GM21423 (cell line): Measurements from ENCODE around the gene TTC33.
"Not testable (repeated sequence)": the region's sequence is repeated elsewhere in the genome, so short reads cannot be mapped to it uniquely, and the experiment has no call there.

ENCODE experiments used
- ATAC-seq: cut with Tn5 transposase; IDR thresholded peaks from one replicate; pipeline ENCODE4 v1.9.1; 2021; ENCODE audit warnings: mild to moderate bottlenecking, moderate library complexity; ENCODE audit not compliant: unreplicated experiment

Gene TTC33, protein sequence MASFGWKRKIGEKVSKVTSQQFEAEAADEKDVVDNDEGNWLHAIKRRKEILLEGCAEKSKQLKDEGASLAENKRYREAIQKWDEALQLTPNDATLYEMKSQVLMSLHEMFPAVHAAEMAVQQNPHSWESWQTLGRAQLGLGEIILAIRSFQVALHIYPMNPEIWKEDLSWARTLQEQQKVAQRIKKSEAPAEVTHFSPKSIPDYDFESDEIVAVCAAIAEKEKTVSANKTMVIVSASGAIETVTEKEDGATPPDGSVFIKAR

DNA sequence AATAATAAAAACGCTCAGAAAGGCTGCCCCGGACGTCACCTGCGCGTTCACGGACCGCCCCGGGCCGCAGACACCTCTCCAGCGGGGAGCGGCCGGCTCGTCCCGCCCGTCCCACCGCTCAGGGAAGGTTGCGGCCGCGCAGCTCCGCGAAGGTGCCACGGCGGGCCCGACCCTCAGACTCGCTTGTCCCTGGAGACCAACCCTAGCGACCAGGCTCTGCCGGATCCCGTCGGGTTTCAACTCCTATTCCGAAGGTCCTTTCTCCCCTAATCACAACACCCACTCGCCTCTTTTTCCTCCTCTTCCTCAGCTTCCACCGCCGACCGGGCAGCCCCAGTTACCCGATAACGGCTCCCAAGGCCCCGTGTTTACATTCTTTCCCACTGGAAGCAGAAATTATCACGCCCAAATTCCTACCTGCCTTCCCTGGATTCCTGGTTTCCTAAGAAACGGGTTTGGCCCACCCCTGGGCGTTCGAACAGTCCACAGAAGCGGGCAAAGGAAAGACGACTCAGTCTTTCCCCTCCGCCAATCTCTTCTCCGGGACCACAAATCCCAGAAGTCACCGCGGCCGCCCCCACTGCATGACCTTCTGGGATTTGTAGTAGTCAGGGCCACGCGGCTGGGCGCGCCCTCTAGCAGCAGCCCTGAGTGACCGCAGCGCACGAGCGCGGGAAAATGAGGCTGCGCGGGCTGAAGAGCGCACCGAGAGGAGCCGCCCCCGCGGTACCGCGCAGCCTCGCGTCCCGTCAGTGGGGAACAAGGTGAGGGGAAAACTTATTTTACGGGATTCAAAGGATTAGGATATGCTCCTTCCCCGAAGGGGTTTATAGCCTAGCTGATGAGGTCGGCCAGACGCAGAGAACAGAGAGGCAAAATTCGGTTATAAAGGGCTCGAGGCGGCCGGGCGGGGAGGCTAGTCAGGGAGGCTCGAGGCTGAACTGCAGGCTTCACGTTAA, at the start of gene TTC33:
Gene TTC33 (minus strand): TSS at position 555 of the 959 bp plus-strand sequence. CDS start 8,943 bp downstream, outside the sequence.
- peak; percentile 91 for ATAC-seq

DNA sequence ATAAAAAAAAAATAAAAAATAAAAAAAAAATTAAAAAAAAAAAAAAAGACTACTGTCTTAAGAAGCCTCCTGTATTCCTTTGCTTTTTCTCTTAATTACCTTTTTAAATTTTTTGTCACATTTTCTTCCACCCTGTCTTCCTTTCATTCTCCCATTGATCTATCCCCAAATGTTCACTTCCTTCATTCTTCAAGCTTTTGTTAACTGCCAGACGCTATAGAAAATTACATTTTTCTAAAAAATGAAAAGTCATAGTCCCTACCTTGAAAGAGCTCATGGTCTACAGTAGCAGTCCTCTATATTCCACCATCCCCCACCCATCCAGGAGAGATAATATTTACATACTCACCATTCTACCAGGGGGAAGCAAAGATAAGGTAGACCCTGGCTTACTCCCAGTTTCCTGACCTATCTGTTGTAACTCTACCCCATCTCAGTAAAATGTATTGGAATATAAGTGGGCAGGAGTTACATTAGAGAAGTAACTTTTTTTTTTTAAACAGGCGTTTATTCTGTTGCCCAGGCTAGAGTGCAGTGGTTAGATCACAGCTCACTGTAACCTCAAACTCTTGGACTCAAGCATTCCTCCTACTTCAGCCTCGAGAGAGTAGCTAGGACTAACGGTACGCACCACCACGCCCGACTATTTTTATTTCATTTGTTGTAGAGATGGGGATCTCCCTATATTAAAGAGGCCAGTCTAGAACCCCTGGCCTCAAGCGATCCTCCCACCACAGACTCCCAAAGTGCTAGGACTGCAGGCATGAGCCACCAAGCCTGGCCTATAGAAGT, 46.2 kb upstream of the TTC33 start:
- ATAC-seq = no peak

DNA sequence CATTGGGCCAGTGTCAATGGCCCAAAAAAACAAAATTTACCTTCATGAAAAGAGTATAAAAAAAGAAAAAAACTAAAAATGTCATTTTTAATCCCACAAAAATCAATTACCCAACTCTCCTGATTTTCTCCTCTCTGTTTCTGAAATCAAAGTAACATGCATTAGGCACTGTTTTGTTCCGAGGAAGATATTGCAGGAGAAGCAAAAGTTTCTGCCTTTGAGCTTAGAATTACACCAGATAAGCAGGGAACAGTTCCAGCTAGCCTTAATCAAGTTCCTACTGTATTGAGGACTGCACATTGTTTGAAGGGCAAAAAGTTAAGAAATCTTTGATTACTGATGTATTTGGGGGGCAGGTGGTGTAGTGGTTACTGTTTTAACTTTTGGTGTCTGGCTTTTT, 43.5 kb upstream of the TTC33 start:
- no peak for ATAC-seq

DNA sequence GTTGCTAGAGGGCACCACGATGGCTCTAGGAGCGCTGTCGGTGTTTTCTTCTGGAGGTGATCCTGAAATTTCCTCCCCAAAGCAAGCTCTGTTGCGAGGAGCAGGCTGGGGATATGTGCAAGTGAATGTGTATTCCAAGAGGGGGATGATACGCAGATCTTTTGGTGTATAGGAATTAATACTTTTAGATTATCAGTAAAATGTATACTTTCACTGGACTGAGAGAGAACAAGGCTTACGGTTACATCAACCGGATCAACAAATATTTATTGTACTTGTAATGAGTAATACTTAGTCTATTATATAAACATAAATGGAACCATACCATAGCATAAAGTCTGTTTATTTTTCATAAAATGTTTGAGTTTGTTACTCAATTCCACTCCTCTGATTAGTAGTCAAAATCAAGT, 43.0 kb upstream of the TTC33 start:
- ATAC-seq = no peak

DNA sequence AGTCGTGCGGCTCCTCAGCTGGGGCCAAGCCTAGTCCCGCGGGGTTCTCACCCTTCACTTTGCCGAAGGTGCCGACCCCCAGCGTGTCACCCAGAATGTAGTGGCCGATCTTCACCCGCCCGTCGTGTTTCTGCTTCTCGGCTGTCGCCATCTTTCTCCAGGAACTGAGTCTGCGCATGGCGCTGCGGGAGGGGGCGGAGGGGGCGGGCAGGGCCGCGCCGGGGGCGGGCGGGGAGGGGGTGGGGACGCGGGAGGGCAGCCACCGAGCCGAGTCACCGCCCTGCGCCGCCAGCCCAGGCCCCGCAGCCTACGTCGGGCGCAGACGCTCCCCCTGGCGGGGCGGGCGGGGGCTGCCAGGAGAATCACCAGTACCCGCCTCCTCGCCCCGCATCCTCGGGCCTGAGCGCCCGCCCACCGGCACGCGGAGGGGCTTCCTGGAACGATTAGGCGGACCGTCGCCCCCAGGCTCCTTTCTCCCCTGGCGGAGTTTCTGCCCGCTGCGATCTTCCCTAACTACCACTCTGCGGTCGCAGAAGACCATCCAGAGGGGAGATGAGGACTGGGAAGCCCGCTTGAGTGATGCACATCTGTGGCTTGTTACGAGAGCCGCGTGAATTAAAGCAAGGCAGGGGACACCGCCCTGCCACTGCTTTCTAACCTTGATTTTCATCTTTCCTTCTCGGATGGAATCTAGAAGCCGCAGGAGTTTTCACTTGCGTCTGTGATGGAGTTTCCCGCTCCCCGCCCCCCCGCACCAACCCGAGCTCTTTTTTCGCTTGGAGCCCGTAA, 42.4 kb upstream of the TTC33 start, which contains the start of gene PRKAA1:
Gene PRKAA1 (minus strand): TSS at position 363 of the 789 bp plus-strand sequence. CDS start 185 bp downstream, at position 178.
- ATAC-seq = peak; percentile 94

DNA sequence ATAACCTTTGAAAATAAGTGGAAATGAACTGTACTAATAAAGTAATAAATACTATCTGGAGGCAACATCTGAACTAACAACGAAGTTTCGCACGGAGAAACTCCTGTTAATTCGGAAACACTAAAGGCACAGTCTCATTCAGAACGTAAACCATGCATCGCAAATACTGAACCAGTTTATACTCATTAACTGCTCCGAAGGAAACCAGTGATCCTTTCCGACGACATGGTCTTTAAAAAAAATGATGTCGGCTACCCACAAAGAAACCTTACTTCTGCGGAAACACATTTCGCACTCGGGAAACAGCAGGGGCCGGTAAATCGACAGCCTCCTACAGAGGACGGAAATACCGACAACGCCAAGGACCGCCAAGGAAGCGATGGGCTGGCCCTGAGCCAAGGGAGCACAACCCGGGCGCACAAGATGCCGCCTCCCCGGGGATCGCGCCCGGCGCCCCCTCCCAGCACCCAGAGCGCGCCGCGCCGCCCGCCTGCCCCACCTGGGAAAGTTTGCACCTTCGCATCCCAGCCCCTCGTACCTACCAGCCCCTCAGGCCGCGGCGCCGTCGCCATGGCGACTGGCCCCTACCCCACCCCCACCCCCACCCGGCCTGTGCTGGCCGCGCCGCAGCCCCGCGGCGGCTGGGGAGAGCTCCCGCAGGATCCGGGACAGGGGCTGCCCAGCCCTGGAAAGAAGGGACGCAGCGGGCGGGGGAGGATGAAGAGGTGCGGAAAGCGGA, 41.7 kb upstream of the TTC33 start:
- ATAC-seq = peak; percentile 39

DNA sequence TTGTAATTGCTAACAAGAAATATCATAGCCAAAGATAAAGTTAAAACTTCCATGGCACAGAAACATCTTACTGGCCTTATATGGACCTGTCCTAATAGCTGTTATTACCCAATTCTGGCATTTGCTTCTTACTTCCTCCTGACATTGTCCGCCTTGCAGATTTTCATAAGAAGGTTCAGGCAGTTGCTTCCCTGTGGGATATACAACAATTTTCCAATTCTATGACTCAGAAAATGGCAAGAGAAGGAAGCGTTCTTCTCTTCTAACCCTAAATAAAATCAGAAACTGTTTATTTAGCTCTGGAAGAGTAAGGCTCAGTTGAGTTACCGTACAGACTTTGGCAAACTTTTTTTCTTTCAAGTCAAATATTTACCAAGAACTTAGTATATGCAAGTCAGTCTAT, 40.7 kb upstream of the TTC33 start:
- no peak for ATAC-seq

DNA sequence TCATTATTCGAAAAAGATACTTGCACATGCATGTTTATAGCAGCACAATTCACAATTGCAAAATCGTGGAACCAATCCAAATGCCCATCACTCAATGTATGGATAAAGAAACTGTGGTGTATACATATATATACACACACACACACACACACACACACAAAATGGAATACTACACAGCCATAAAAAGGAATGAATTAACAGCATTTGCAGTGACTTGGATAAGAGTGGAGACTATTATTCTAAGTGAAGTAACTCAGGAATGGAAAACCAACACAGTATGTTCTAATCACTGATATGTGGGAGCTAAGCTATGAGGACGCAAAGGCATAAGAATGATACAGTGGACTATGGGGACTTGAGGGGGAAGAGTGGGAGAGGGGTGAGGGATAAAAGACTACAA, 39.1 kb upstream of the TTC33 start:
- not testable (repeated sequence) for ATAC-seq

DNA sequence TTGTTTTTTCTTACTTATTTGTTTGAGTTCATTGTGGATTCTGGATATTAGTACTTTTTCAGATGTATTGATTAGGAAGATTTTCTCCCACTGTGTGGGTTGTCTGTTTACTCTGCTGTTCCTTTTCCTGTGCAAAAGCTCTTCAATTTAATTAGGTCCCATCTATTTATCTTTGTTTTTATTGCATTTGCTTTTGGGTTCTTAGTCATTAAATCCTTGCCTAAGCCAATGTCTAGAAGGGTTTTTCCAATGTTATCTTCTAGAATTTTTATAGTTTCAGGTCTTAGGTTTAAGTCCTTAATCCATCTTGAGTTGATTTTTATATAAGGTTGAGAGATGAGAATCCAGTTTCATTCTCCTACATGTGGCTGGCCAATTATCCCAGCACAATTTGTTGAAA, 38.6 kb upstream of the TTC33 start:
- ATAC-seq = not testable (repeated sequence)

DNA sequence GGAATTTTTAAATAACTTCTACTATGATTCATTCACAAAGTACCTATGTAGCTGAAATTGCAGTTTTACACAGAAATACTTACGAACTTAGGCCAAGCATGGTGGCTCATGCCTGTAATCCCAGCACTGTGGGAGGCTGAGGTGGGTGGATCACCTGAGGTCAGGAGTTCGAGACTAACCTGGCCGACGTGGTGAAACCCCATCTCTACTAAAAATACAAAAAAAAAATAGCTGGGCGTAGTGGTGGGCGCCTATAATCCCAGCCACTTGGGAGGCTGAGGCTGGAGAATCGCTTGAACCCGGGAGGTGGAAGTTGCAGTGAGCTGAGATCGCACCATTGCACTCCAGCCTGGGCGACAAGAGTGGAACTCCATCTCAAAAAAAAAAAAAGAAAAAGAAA, 36.9 kb upstream of the TTC33 start:
- ATAC-seq = not testable (repeated sequence)

DNA sequence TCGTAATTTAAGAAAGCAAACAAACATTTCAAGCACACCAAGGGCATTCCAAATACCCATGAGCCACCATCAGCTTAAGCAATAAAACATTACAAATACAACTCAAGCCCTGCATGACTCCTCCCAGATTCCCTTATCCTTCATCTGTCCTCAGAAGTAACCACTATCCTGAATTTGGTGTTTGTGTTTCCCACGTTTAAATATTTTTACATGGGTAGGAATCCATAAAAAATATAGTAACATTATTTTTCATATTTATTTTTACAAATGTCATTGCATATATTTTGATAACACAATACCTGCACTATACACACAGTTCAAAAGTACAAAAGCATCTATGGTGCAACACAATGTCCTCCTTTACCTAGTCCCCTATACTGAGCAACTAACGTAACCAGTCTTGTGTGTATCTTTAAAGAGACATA, 36.0 kb upstream of the TTC33 start:
- ATAC-seq = no peak

DNA sequence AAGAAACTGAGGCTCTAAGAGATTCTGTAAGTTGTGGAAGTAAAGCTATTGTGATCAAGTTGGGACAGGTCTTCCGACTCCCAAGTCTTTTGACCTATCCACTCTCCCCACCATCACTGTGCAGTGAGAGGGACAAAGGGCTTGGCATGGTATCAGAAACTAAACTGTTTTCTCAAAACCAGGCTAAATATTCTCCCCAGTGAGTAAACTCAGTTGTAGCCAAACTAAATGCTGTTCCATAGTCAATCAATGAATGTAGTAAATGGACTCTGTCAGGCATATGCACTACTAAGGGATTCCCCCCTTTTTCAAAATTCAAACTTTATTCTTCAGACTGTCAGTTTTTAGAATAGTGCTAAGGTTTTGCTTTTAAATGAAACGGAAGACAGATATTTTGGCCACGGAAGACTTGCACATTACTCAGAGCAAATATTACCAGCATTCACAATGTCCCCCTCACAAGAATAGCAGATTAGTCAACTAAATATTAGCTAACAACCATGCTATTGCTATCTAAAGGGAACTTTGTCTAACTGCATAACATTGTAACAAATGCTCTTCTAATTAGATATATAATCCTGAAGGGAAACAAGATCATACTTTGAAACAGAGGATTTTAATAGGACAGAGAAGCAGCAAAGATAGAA, 35.3 kb upstream of the TTC33 start:
- ATAC-seq = no peak

DNA sequence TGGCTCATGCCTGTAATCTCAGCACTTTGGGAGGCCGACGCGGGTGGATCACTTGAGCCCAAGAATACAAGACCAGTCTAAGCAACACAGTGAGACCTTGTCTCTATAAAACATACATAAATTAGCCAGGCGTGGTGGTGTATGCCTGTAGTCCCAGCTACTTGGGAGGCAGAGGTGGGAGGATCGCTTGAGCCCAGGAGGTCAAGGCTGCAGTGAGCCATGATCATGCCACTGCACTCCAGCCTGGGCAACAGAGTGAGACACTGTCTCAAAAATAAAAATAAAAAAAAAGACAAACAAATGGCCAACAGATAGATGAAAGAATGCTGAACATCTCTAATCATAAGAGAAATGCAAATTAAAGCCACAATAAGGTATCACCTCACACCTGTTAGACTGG, 33.2 kb upstream of the TTC33 start:
- not testable (repeated sequence) for ATAC-seq

DNA sequence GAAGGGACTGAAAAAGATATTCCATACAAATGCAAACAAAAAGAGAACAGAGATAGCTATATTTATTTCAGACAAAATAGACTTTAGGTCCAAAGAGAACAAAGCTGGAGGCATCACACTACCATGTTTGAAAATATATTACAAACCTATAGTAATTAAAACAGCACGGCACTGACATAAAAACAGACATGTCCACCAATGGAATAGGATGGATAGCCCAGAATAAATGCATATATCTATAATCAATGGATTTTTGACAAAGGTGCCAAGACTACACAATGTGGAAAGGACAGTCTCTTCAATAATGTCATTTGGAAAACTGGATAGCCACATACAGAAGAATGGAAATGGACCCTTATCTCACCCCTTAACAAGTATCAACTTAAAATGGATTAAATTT, 32.2 kb upstream of the TTC33 start:
- no peak for ATAC-seq

DNA sequence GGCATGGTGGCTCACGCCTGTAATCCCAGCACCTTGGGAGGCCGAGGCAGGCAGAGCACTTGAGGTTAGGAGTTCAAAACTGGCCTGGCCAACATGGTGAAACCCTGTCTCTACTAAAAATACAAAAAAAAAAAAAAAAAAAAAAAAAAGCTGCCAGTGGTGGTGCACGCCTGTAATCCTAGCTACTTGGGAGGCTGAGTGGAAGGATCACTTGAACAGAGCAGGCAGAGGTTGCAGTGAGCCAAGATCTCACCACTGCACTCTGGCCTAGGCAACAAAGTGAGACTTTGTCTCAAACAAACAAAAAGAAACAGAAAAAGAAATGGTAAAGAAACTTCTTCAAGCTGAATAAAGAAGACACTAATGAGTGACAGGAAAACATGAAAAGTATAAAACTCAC, 30.9 kb upstream of the TTC33 start:
- not testable (repeated sequence) for ATAC-seq

DNA sequence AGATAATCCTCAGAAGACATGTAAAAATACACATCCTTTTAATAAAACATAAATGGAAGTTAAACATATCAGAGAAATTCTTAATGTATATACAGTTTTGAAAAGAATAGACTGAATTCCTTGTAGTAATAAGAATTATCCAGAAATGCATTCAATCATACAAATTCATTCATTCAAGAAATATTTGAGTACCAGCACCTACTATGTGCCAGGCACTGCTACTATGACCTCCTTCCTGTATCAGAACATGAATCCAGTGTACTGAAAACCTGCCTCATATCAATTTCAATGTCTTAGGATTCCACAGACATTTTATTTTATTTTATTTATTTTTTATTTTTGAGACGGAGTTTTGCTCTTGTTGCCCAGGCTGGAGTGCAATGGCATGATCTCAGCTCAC, 29.2 kb upstream of the TTC33 start:
- ATAC-seq = no peak

DNA sequence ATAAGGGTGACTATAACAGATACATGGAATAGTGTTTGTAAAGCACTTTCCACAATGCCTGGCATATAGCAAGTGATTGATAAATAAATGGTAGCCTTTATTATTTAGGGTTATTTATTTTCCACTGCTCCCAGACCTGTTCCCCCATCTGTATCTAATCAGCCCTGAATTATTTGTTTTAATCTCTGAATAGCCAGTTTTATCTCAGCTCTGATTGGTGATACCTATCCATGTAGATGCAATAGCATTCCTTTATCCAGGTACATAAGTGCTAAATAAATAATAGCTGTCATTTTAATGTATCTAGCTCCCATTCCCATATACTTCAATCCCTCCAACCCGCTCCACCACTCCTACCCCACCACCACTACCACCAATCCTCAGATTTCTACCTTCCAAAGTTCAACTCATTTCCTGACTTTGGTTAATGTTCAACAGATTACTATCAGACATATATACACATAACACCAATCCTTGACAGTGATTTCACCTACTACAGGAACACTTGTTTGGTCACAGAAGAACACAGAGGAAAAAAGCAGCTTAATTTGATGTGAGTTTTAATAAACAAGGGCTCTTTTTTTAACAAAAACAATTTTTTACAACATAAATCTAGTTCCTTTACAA, 28.4 kb upstream of the TTC33 start:
- ATAC-seq = no peak

DNA sequence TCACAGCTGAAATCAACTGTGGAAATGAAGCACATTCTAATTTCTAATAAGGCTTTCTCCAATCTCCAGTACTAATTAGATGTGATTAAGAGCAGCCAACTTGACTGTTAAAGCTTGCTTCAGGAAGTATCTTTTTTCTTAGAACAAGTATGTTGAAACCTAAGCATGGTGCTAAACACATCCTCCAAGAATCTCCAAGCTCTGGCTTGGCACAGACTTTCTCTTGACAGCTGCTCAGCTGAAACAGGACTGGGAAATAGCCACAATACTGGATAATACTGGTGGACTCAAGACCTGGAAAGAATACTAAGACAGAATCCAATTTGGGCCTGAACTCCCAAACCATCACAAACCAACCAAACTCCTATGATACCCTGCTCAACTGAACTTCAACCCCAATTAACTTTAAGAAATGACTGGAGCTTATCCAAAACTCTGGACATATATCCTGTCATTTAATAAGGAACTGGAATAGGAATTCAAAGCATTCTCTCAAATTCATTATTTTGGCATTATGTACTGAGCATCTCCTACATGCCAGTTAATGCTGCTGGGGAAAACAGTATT, 26.2 kb upstream of the TTC33 start:
- ATAC-seq = no peak
